ENCODE measurements around the gene SLC66A2. TPM values are rescaled to one million over a fixed set of nuclear protein-coding genes. Genes with fewer than 3 reads are reported as not detected.
"Not testable (repeated sequence)": the region's sequence is repeated elsewhere in the genome, so short reads cannot be mapped to it uniquely, and the experiment has no call there.

SLC66A2 gene
- total RNA-seq, 3 donors from 2014 or later (not counting 1 experiment from before 2014, with no cell fraction given), result 51.2 to 62.4 (median 54.1) TPM

GRCh38 chr18:79962311-79962710 is 10.9 kb upstream of the SLC66A2 start:
- 91% methylated on average over 10 of the region's 10 CpGs for WGBS (ENCODE audit: insufficient coverage)
- Mint-ChIP-seq H3K9me3 (no peaks in the 10 kb centered on the region), H3K27me3 (ENCODE audit: low read depth in 2 of 2) (peaks cover 7 to 8% of the 10 kb centered on the region in 2 donors), H3K27ac (no peak overlapping the region), H3K36me3 (no peaks in the 10 kb centered on the region), H3K4me3 (no peak overlapping the region), H3K4me1 (peaks cover 10 to 32% of the 10 kb centered on the region in 2 donors)
- H3K27ac ChIP-seq (ENCODE audit: low read length), result no peak overlapping the region
- no peaks in the 10 kb centered on the region for H3K9me3 ChIP-seq (ENCODE audit: control insufficient read depth, insufficient read depth, low read length)
- H3K27me3 ChIP-seq (ENCODE audit: control insufficient read depth, insufficient read depth, low read length), result no peaks in the 10 kb centered on the region
- DNase-seq (no peak), ATAC-seq (no peak)
- H3K4me1 ChIP-seq (ENCODE audit: control insufficient read depth, insufficient read depth, low read length), result peaks cover 29% of the 10 kb centered on the region
- TF ChIP-seq CTCF (IDR thresholded peaks at IDR 0.05), result no peak
- H3K4me3 ChIP-seq (ENCODE audit: low read length), result no peak overlapping the region
- H3K36me3 ChIP-seq (ENCODE audit: control insufficient read depth, insufficient read depth, low read length), result no peaks in the 10 kb centered on the region
- intact Hi-C loops (cut with micrococcal nuclease), result no loop called here

GRCh38 chr18:79961527-79962291 is 10.3 kb upstream of the SLC66A2 start:
- intact Hi-C loops (cut with micrococcal nuclease), result no loop called here
- H3K4me3 Mint-ChIP-seq, result peak overlapping the region; percentile 49
- Histone ChIP-seq H3K4me1 (ENCODE audit: control insufficient read depth, insufficient read depth, low read length) (peaks cover 29% of the 10 kb centered on the region), H3K27me3 (ENCODE audit: control insufficient read depth, insufficient read depth, low read length) (no peaks in the 10 kb centered on the region), H3K36me3 (ENCODE audit: control insufficient read depth, insufficient read depth, low read length) (no peaks in the 10 kb centered on the region), H3K9me3 (ENCODE audit: control insufficient read depth, insufficient read depth, low read length) (no peaks in the 10 kb centered on the region), H3K4me3 (ENCODE audit: low read length) (no peak overlapping the region), H3K27ac (ENCODE audit: low read length) (no peak overlapping the region)
- H3K9me3 Mint-ChIP-seq, result no peaks in the 10 kb centered on the region
- H3K36me3 Mint-ChIP-seq, result no peaks in the 10 kb centered on the region
- no peak for ATAC-seq
- TF ChIP-seq CTCF (IDR thresholded peaks at IDR 0.05), result no peak
- WGBS (ENCODE audit: insufficient coverage), result 83% methylated on average over 29 of the region's 29 CpGs
- peaks cover 7 to 8% of the 10 kb centered on the region in 2 donors for H3K27me3 Mint-ChIP-seq (ENCODE audit: low read depth in 2 of 2)
- no peak for DNase-seq
- peaks cover 10 to 32% of the 10 kb centered on the region in 2 donors for H3K4me1 Mint-ChIP-seq
- no peak overlapping the region for H3K27ac Mint-ChIP-seq

- peak overlapping the region; percentile 49 for H3K4me3 Mint-ChIP-seq
Observed at GRCh38 chr18:79960921-79961526, 9.6 kb upstream of the SLC66A2 start.

GRCh38 chr18:79960161-79960801 is 8.8 kb upstream of the SLC66A2 start:
- peak in 1 of 2 donors; percentile 38 for DNase-seq
- H3K27ac ChIP-seq (ENCODE audit: low read length); H3K4me3 Mint-ChIP-seq; H3K36me3 Mint-ChIP-seq; H3K27me3 Mint-ChIP-seq (ENCODE audit: low read depth in 2 of 2); H3K27ac Mint-ChIP-seq; H3K9me3 ChIP-seq (ENCODE audit: control insufficient read depth, insufficient read depth, low read length); H3K27me3 ChIP-seq (ENCODE audit: control insufficient read depth, insufficient read depth, low read length); H3K9me3 Mint-ChIP-seq; ATAC-seq; H3K4me3 ChIP-seq (ENCODE audit: low read length); intact Hi-C loops (cut with micrococcal nuclease); H3K36me3 ChIP-seq (ENCODE audit: control insufficient read depth, insufficient read depth, low read length): not testable (repeated sequence)
- H3K4me1 ChIP-seq (ENCODE audit: control insufficient read depth, insufficient read depth, low read length), result peaks cover 24% of the 10 kb centered on the region
- H3K4me1 Mint-ChIP-seq, result peaks cover 10 to 27% of the 10 kb centered on the region in 2 donors
- 31% methylated on average over 9 of the region's 12 CpGs for WGBS (ENCODE audit: insufficient coverage)

More at GRCh38 chr18:79960921-79961526, 9.6 kb upstream of the SLC66A2 start:
- Histone ChIP-seq H3K9me3 (ENCODE audit: control insufficient read depth, insufficient read depth, low read length) (no peaks in the 10 kb centered on the region), H3K27me3 (ENCODE audit: control insufficient read depth, insufficient read depth, low read length) (no peaks in the 10 kb centered on the region), H3K4me3 (ENCODE audit: low read length) (no peak overlapping the region), H3K36me3 (ENCODE audit: control insufficient read depth, insufficient read depth, low read length) (no peaks in the 10 kb centered on the region), H3K4me1 (ENCODE audit: control insufficient read depth, insufficient read depth, low read length) (peaks cover 29% of the 10 kb centered on the region), H3K27ac (ENCODE audit: low read length) (no peak overlapping the region)
- WGBS (ENCODE audit: insufficient coverage), result 93% methylated on average over 16 of the region's 16 CpGs
- TF ChIP-seq CTCF (IDR thresholded peaks at IDR 0.05), result no peak
- ATAC-seq, result no peak
- no peak for DNase-seq
- Mint-ChIP-seq H3K27me3 (ENCODE audit: low read depth in 2 of 2) (peaks cover 7 to 8% of the 10 kb centered on the region in 2 donors), H3K27ac (no peak overlapping the region), H3K4me1 (peaks cover 10 to 32% of the 10 kb centered on the region in 2 donors), H3K36me3 (no peaks in the 10 kb centered on the region), H3K9me3 (no peaks in the 10 kb centered on the region)
- intact Hi-C loops (cut with micrococcal nuclease), result no loop called here
